ENCODE results near the gene CWC27. TPM values are rescaled to one million over a fixed set of nuclear protein-coding genes. Genes with fewer than 3 reads are reported as not detected.

Gene CWC27
- polyA plus RNA-seq, 2 of the 4 experiments (the other 2 are of a cell fraction), result 24.1 to 48.5 TPM

GRCh38 chr5:65009207-65009606 is 240.5 kb downstream of the CWC27 start (continued):
- TF ChIP-seq USF2 (IDR thresholded peaks at IDR 0.05) (no peak), ZNF302 (CRISPR knock-in tag; IDR thresholded peaks at IDR 0.05) (no peak), CHD2 (IDR thresholded peaks at IDR 0.05; ENCODE audit: low read length, partially characterized antibody) (no peak), ELK1 (IDR thresholded peaks at IDR 0.05; ENCODE audit: low read depth, low read length) (no peak), NR3C1 (IDR thresholded peaks at IDR 0.05) (no peak)

GRCh38 chr5:65010841-65011240 is 242.1 kb downstream of the CWC27 start:
- no peaks in the 10 kb centered on the region for H3K9me3 ChIP-seq
- no peak for ATAC-seq
- DNase-seq (ENCODE audit: low read depth in 1 of 2, low spot score in 1 of 2), result no peak
- WGBS (ENCODE audit: missing lambda C conversion rate), result 55% methylated on average over 1 of the region's 1 CpG
- no peaks in the 10 kb centered on the region for H3K4me1 ChIP-seq
- CTCF ChIA-PET, result no interaction called here
- H3K4me3 ChIP-seq, result no peak overlapping the region
- POLR2A ChIA-PET, result no interaction called here
- H3K27ac ChIP-seq, result no peak overlapping the region
- FAIRE-seq, result no peak
- no peak overlapping the region for H3K4me2 ChIP-seq
- TF ChIP-seq MYC (IDR thresholded peaks at IDR 0.05; ENCODE audit: borderline replicate concordance, low read length) (no peak), FOSL2 (IDR thresholded peaks at IDR 0.05) (no peak), FOSL2 (CRISPR knock-in tag; IDR thresholded peaks at IDR 0.05) (no peak), CTCF (IDR thresholded peaks at IDR 0.05) (no peak), RARB (CRISPR knock-in tag; IDR thresholded peaks at IDR 0.05) (no peak), MAX (IDR thresholded peaks at IDR 0.05) (no peak), MAZ (IDR thresholded peaks at IDR 0.05; ENCODE audit: borderline replicate concordance, low read depth, low read length) (no peak), FOXS1 (CRISPR knock-in tag; IDR thresholded peaks at IDR 0.05) (no peak), TFCP2L1 (CRISPR knock-in tag; IDR thresholded peaks at IDR 0.05) (no peak)

- Histone ChIP-seq H3K4me1 (no peaks in the 10 kb centered on the region), H3K4me2 (no peak overlapping the region), H3K27ac (no peak overlapping the region), H3K9me3 (no peaks in the 10 kb centered on the region), H3K4me3 (no peak overlapping the region)
- 71% methylated on average over 4 of the region's 4 CpGs for WGBS (ENCODE audit: missing lambda C conversion rate)
- no peak for DNase-seq (ENCODE audit: low read depth in 1 of 2, low spot score in 1 of 2)
- CTCF ChIA-PET, result no interaction called here
- POLR2A ChIA-PET, result no interaction called here
- no peak for ATAC-seq
- no peak for TF ChIP-seq CBX2 (IDR thresholded peaks at IDR 0.05; ENCODE audit: borderline replicate concordance, low read depth)
- TF ChIP-seq ZSCAN20 (CRISPR knock-in tag; IDR thresholded peaks at IDR 0.05), result no peak
- TF ChIP-seq MAFK (IDR thresholded peaks at IDR 0.05; ENCODE audit: partially characterized antibody), result no peak
- TF ChIP-seq USF2 (IDR thresholded peaks at IDR 0.05), result no peak
- TF ChIP-seq SREBF2 (IDR thresholded peaks at IDR 0.05), result no peak
- no peak for TF ChIP-seq GATA3 (IDR thresholded peaks at IDR 0.05; ENCODE audit: borderline replicate concordance)
- TF ChIP-seq HOXB5 (CRISPR knock-in tag; IDR thresholded peaks at IDR 0.05), result no peak
- no peak for TF ChIP-seq EHF (CRISPR knock-in tag; IDR thresholded peaks at IDR 0.05)
- TF ChIP-seq E2F6 (IDR thresholded peaks at IDR 0.05; ENCODE audit: borderline replicate concordance, low read depth), result no peak
- no peak for TF ChIP-seq EP300 (IDR thresholded peaks at IDR 0.05)
- no peak for TF ChIP-seq RAD21 (conservative IDR thresholded peaks at IDR 0.05 in 1 of 2, IDR thresholded peaks at IDR 0.05 in 1 of 2)
- no peak for TF ChIP-seq MAZ (IDR thresholded peaks at IDR 0.05; ENCODE audit: borderline replicate concordance, low read depth, low read length)
- no peak for TF ChIP-seq RNF2 (IDR thresholded peaks at IDR 0.05; ENCODE audit: borderline replicate concordance, low read depth)
- TF ChIP-seq KDM5A (IDR thresholded peaks at IDR 0.05), result no peak
- no peak for TF ChIP-seq ZFP36 (IDR thresholded peaks at IDR 0.05; ENCODE audit: borderline replicate concordance, partially characterized antibody)
- FAIRE-seq, result no peak
Observed at GRCh38 chr5:65012301-65012892, 243.7 kb downstream of the CWC27 start.
